GM19240 (cell line): ENCODE measurements around the gene VCAN.

Experiments used
- DNase-seq: peaks from one replicate; pipeline ENCODE4 v3.0.0; 2011; ENCODE audit warnings: low spot score; ENCODE audit not compliant: insufficient read length

Gene VCAN

GRCh38 chr5:83467371-83468035 is 4.0 kb upstream of the VCAN start:
- no peak for DNase-seq

GRCh38 chr5:83469075-83469474 is 2.5 kb upstream of the VCAN start:
- no peak for DNase-seq

- no peak for DNase-seq
Measured at GRCh38 chr5:83470526-83471404, 779 bp upstream of the VCAN start.

GRCh38 chr5:83472213-83472507 is 616 bp downstream of the VCAN start:
- no peak for DNase-seq

GRCh38 chr5:83472508-83473345 is 1.2 kb downstream of the VCAN start:
- peak; percentile 7 for DNase-seq

GRCh38 chr5:83473346-83474160 is 2.0 kb downstream of the VCAN start:
- peak; percentile 40 for DNase-seq

GRCh38 chr5:83474161-83474796 is 2.7 kb downstream of the VCAN start:
- DNase-seq: peak; percentile 18

GRCh38 chr5:83474991-83475390 is 3.4 kb downstream of the VCAN start:
- DNase-seq: no peak

GRCh38 chr5:83475391-83475863 is 3.9 kb downstream of the VCAN start:
- DNase-seq: no peak

GRCh38 chr5:83475935-83476814 is 4.6 kb downstream of the VCAN start:
- no peak for DNase-seq

GRCh38 chr5:83482961-83483360 is 11.4 kb downstream of the VCAN start:
- DNase-seq: no peak

- DNase-seq: no peak
Measured at GRCh38 chr5:83484294-83484693, 12.8 kb downstream of the VCAN start.

- no peak for DNase-seq
Measured at GRCh38 chr5:83485842-83486241, 14.3 kb downstream of the VCAN start.

- no peak for DNase-seq
Measured at GRCh38 chr5:83487155-83487554, 15.6 kb downstream of the VCAN start.

GRCh38 chr5:83488271-83488670 is 16.7 kb downstream of the VCAN start:
- DNase-seq: no peak

- DNase-seq: no peak
Measured at GRCh38 chr5:83488821-83489220, 17.3 kb downstream of the VCAN start.

GRCh38 chr5:83490203-83490602 is 18.7 kb downstream of the VCAN start:
- DNase-seq: no peak

GRCh38 chr5:83492331-83492730 is 20.8 kb downstream of the VCAN start:
- no peak for DNase-seq

GRCh38 chr5:83493644-83494043 is 22.1 kb downstream of the VCAN start:
- no peak for DNase-seq
